Stomach (tissue), 4 donors: ENCODE results near the gene KLF16.

Experiments used
- EP300 ChIP-seq: sonication (generic); formaldehyde crosslinking; IDR thresholded peaks from one replicate; pipeline ENCODE4 v1.6.1; 2017; ENCODE audit warnings: antibody characterized with exemption
- POLR2A ChIP-seq, 4 donors: fragments of 450-650 bp; IDR thresholded peaks; one replicate each; pipeline ENCODE4 v1.6.1; 2016; ENCODE audit warnings: antibody characterized with exemption in 4 of 4, control low read depth in 2 of 4, mild to moderate bottlenecking in 1 of 4, moderate library complexity in 1 of 4
- POLR2AphosphoS5 ChIP-seq, 3 donors: sonication (generic); formaldehyde crosslinking; IDR thresholded peaks; one replicate each; pipeline ENCODE4 v1.6.1; 2016; ENCODE audit warnings: antibody characterized with exemption in 3 of 3
- TF ChIP-seq, protein P1 (sequence below), 7 experiments: fragments of 450-650 bp in 4 of 7; fragments of 200-600 bp in 3 of 7; sonication (generic) in 3 of 7; IDR thresholded peaks; one replicate each; pipeline ENCODE4 v1.5.1; 2016 to 2019; ENCODE audit warnings: antibody characterized with exemption in 7 of 7, control low read depth in 2 of 7, mild to moderate bottlenecking in 1 of 7

DNA sequence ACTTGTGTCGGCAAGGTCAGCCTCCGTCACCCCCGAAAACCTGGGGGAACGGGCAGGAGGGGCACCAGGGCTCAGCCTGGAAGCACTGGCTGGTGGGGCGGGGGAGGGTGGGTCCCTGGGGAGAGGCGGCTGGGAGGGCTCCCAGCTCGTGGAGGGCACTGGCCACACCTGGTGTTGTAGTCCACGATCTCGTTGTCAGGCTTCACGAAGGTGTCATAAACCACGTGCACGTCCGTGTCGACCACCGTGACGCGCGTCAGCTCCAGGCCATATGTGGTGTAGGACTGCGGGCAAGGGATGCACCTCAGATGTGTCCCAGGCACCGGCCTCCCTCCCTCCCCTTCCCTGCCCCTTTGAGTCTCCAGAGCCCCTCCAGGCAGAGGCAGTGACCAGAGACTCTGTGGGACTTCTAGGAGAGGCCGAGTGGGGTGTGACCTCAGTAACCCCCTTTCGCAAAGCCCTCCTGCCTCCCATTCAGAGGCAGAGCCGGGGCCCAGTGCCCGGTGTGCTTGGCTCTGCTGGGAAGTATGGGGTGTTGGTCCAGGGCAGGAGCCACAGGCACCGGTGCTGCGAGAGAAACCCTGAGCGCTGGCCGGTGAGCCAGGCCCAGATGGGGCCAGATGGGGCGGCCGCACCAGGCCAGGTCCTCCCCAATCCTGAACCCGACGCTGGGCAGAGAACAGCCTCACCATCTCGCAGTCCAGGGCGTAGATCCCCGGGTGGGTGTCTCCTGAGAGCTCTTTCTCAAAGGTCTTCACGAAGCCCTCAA, 46.7 kb downstream of the KLF16 start:
- TF ChIP-seq, protein P1, sequence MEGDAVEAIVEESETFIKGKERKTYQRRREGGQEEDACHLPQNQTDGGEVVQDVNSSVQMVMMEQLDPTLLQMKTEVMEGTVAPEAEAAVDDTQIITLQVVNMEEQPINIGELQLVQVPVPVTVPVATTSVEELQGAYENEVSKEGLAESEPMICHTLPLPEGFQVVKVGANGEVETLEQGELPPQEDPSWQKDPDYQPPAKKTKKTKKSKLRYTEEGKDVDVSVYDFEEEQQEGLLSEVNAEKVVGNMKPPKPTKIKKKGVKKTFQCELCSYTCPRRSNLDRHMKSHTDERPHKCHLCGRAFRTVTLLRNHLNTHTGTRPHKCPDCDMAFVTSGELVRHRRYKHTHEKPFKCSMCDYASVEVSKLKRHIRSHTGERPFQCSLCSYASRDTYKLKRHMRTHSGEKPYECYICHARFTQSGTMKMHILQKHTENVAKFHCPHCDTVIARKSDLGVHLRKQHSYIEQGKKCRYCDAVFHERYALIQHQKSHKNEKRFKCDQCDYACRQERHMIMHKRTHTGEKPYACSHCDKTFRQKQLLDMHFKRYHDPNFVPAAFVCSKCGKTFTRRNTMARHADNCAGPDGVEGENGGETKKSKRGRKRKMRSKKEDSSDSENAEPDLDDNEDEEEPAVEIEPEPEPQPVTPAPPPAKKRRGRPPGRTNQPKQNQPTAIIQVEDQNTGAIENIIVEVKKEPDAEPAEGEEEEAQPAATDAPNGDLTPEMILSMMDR (IDR thresholded peaks at IDR 0.05): no peak
- no peak for TF ChIP-seq POLR2A (IDR thresholded peaks at IDR 0.05)
- no peak for TF ChIP-seq EP300
- TF ChIP-seq POLR2AphosphoS5 (IDR thresholded peaks at IDR 0.05): no peak
